Measurements from ENCODE around the gene GATC. TPM values are rescaled to one million over a fixed set of nuclear protein-coding genes. Genes with fewer than 3 reads are reported as not detected.
"Not testable (repeated sequence)": the region's sequence is repeated elsewhere in the genome, so short reads cannot be mapped to it uniquely, and the experiment has no call there.

Gene GATC
- total and polyA plus RNA-seq, 8 donors, result 4.0 to 25.3 (median 13.0) TPM

GRCh38 chr12:120481022-120481767, 35.0 kb downstream of the GATC start:
- H3K27me3 ChIP-seq, result no peaks in the 10 kb centered on the region
- DNase-seq, result no peak
- no peak for TF ChIP-seq CTCF (IDR thresholded peaks at IDR 0.05)
- TF ChIP-seq EP300 (IDR thresholded peaks at IDR 0.05), result no peak
- no peak for TF ChIP-seq POLR2A (IDR thresholded peaks at IDR 0.05)
- no peak for TF ChIP-seq POLR2AphosphoS5 (IDR thresholded peaks at IDR 0.05)
- H3K9me3 ChIP-seq, result no peaks in the 10 kb centered on the region
- no peak overlapping the region for H3K4me3 ChIP-seq
- peaks cover 0 to 14% (median 6%) of the 10 kb centered on the region in 4 donors for H3K36me3 ChIP-seq
- intact Hi-C loops (cut with DNase I; ENCODE audit: low total_unique reads), result no loop called here
- H3K27ac ChIP-seq, result no peak overlapping the region
- no peaks in the 10 kb centered on the region for H3K4me1 ChIP-seq
- WGBS, 5 donors, result 90 to 94% (median 92%) methylated on average over 9 of the region's 9 CpGs

GRCh38 chr12:120483621-120484020, 37.4 kb downstream of the GATC start:
- Histone ChIP-seq H3K9me3 (no peaks in the 10 kb centered on the region), H3K27me3 (no peaks in the 10 kb centered on the region), H3K36me3 (peaks cover 0 to 14% (median 6%) of the 10 kb centered on the region in 4 donors), H3K4me1 (no peaks in the 10 kb centered on the region), H3K4me3 (no peak overlapping the region), H3K27ac (no peak overlapping the region)
- TF ChIP-seq POLR2AphosphoS5 (IDR thresholded peaks at IDR 0.05), result no peak
- no peak for TF ChIP-seq EP300 (IDR thresholded peaks at IDR 0.05)
- TF ChIP-seq CTCF (IDR thresholded peaks at IDR 0.05), result no peak
- TF ChIP-seq POLR2A (IDR thresholded peaks at IDR 0.05), result no peak
- WGBS, 5 donors, result 88 to 100% (median 98%) methylated on average over 1 of the region's 1 CpG
- intact Hi-C loops (cut with DNase I; ENCODE audit: low total_unique reads), result no loop called here
- DNase-seq, result no peak

GRCh38 chr12:120485961-120486881, 40.0 kb downstream of the GATC start:
- Histone ChIP-seq H3K4me3 (no peak overlapping the region), H3K4me1 (no peaks in the 10 kb centered on the region), H3K36me3 (peaks cover 0 to 27% (median 17%) of the 10 kb centered on the region in 4 donors), H3K27me3 (no peaks in the 10 kb centered on the region), H3K9me3 (no peaks in the 10 kb centered on the region), H3K27ac (no peak overlapping the region)
- DNase-seq, result no peak
- TF ChIP-seq POLR2AphosphoS5 (IDR thresholded peaks at IDR 0.05) (no peak), CTCF (IDR thresholded peaks at IDR 0.05) (no peak), POLR2A (IDR thresholded peaks at IDR 0.05) (no peak), EP300 (IDR thresholded peaks at IDR 0.05) (no peak)
- intact Hi-C loops (cut with DNase I; ENCODE audit: low total_unique reads), result no loop called here
- WGBS, 5 donors, result 88 to 94% (median 89%) methylated on average over 7 of the region's 7 CpGs

GRCh38 chr12:120487552-120487951, 41.3 kb downstream of the GATC start:
- H3K4me3 ChIP-seq; H3K4me1 ChIP-seq; H3K27ac ChIP-seq; H3K27me3 ChIP-seq; H3K9me3 ChIP-seq; intact Hi-C loops (cut with DNase I; ENCODE audit: low total_unique reads): not testable (repeated sequence)
- peak in 1 of 2 donors; percentile 52 for DNase-seq
- H3K36me3 ChIP-seq, result peaks cover 0 to 24% (median 19%) of the 10 kb centered on the region in 4 donors
- 56 to 74% (median 68%) methylated on average over 7 of the region's 7 CpGs for WGBS, 5 donors
